ENCODE measurements around the gene CDC25B. TPM values are rescaled to one million over a fixed set of nuclear protein-coding genes. Genes with fewer than 3 reads are reported as not detected.
A peak's percentile ranks its signal among the peaks of the same experiment; 100 is the strongest.

Gene CDC25B
- total and polyA plus RNA-seq, 2 of the 13 experiments (the other 11 are each of a cell fraction or from before 2014, with no cell fraction given), result 14.5 to 19.4 TPM

DNA sequence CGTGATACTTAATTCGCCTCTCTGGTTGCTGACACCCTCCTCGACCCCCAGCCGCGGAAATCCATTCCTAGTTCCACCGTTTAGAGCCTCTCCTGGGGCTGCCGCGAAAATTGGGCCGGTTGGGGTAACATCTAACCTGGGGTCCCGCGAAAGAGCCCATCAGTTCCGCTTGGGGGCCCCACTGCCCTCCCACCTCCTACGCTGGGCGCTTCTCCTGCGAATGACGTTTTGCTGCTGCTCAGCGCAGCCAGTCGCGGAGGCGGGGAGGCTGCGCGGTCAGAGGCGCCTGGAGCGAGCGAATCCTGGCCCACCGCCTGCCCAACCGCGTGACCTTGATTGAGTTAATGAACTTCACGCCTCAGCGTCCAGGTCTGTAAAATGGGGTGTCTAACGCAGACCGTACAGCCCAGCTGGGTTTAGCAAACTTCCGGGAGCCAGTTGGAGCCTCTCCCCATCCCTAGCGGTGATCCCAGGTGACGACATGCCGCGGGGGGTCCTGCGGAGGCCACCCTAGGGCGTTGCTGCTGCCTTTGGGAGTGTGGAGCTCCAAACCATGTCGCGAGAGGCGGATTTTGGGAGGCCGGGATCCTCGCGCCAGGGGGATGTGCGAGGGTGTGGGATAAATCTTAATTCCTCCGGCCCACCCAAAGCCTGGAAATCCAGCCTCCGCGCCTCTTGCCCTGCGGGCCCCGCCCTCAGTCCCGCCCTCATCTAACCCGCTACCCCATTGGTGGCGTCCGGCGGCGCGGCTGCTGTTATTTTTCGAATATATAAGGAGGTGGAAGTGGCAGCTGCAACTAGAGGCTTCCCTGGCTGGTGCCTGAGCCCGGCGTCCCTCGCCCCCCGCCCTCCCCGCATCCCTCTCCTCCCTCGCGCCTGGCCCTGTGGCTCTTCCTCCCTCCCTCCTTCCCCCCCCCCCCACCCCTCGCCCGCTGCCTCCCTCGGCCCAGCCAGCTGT lies at the start of gene CDC25B (continued):
- TF ChIP-seq, protein P1, sequence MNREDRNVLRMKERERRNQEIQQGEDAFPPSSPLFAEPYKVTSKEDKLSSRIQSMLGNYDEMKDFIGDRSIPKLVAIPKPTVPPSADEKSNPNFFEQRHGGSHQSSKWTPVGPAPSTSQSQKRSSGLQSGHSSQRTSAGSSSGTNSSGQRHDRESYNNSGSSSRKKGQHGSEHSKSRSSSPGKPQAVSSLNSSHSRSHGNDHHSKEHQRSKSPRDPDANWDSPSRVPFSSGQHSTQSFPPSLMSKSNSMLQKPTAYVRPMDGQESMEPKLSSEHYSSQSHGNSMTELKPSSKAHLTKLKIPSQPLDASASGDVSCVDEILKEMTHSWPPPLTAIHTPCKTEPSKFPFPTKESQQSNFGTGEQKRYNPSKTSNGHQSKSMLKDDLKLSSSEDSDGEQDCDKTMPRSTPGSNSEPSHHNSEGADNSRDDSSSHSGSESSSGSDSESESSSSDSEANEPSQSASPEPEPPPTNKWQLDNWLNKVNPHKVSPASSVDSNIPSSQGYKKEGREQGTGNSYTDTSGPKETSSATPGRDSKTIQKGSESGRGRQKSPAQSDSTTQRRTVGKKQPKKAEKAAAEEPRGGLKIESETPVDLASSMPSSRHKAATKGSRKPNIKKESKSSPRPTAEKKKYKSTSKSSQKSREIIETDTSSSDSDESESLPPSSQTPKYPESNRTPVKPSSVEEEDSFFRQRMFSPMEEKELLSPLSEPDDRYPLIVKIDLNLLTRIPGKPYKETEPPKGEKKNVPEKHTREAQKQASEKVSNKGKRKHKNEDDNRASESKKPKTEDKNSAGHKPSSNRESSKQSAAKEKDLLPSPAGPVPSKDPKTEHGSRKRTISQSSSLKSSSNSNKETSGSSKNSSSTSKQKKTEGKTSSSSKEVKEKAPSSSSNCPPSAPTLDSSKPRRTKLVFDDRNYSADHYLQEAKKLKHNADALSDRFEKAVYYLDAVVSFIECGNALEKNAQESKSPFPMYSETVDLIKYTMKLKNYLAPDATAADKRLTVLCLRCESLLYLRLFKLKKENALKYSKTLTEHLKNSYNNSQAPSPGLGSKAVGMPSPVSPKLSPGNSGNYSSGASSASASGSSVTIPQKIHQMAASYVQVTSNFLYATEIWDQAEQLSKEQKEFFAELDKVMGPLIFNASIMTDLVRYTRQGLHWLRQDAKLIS (CRISPR knock-in tag; IDR thresholded peaks at IDR 0.05), result no peak; the same call in 1 of the 2 replicates
- TF ChIP-seq ZNF619 (CRISPR knock-in tag; IDR thresholded peaks at IDR 0.05) (no peak; the same call in 1 of the 2 replicates), THYN1 (CRISPR knock-in tag; IDR thresholded peaks at IDR 0.05; ENCODE audit: borderline replicate concordance, low read depth) (no peak), ZNF205 (CRISPR knock-in tag; IDR thresholded peaks at IDR 0.05) (peak; percentile 62; the same call in 1 of the 2 replicates), ZNF792 (CRISPR knock-in tag; IDR thresholded peaks at IDR 0.05) (no peak), STAG1 (CRISPR knock-in tag; IDR thresholded peaks at IDR 0.05) (no peak), HMG20B (CRISPR knock-in tag; conservative IDR thresholded peaks at IDR 0.05) (0 out of 2 replicates have a peak, but pooled peaks have one; percentile 37), TARDBP (CRISPR knock-in tag; IDR thresholded peaks at IDR 0.05) (peak; percentile 72; the same call in 1 of the 2 replicates), ZNF672 (CRISPR knock-in tag; IDR thresholded peaks at IDR 0.05) (no peak), FLYWCH1 (CRISPR knock-in tag; IDR thresholded peaks at IDR 0.05) (no peak), TIGD3 (CRISPR knock-in tag; IDR thresholded peaks at IDR 0.05; ENCODE audit: borderline replicate concordance) (no peak), TMF1 (CRISPR knock-in tag; IDR thresholded peaks at IDR 0.05; ENCODE audit: low read depth) (no peak), ZNF513 (CRISPR knock-in tag; conservative IDR thresholded peaks at IDR 0.05) (0 out of 2 replicates have a peak, but pooled peaks have one; percentile 22), ZNF790 (CRISPR knock-in tag; IDR thresholded peaks at IDR 0.05; ENCODE audit: borderline replicate concordance) (peak; percentile 51; the same call in 1 of the 2 replicates), ATAD3A (CRISPR knock-in tag; IDR thresholded peaks at IDR 0.05) (no peak; the same call in 1 of the 2 replicates), ZSCAN21 (CRISPR knock-in tag; IDR thresholded peaks at IDR 0.05; ENCODE audit: borderline replicate concordance) (peak; percentile 88), PHB2 (IDR thresholded peaks at IDR 0.05; ENCODE audit: partially characterized antibody) (no peak), ATF1 (CRISPR knock-in tag; IDR thresholded peaks at IDR 0.05) (no peak)
- TF ChIP-seq, protein P2, sequence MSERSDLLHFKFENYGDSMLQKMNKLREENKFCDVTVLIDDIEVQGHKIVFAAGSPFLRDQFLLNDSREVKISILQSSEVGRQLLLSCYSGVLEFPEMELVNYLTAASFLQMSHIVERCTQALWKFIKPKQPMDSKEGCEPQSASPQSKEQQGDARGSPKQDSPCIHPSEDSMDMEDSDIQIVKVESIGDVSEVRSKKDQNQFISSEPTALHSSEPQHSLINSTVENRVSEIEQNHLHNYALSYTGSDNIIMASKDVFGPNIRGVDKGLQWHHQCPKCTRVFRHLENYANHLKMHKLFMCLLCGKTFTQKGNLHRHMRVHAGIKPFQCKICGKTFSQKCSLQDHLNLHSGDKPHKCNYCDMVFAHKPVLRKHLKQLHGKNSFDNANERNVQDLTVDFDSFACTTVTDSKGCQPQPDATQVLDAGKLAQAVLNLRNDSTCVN (CRISPR knock-in tag; IDR thresholded peaks at IDR 0.05; ENCODE audit: borderline replicate concordance), result no peak; the same call in 1 of the 2 replicates
- TF ChIP-seq, protein P3, sequence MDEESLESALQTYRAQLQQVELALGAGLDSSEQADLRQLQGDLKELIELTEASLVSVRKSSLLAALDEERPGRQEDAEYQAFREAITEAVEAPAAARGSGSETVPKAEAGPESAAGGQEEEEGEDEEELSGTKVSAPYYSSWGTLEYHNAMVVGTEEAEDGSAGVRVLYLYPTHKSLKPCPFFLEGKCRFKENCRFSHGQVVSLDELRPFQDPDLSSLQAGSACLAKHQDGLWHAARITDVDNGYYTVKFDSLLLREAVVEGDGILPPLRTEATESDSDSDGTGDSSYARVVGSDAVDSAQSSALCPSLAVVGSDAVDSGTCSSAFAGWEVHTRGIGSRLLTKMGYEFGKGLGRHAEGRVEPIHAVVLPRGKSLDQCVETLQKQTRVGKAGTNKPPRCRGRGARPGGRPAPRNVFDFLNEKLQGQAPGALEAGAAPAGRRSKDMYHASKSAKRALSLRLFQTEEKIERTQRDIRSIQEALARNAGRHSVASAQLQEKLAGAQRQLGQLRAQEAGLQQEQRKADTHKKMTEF (CRISPR knock-in tag; IDR thresholded peaks at IDR 0.05), result peak; percentile 75

Data from HepG2 (cell line).